ENCODE data around the gene DIDO1. TPM values are rescaled to one million over a fixed set of nuclear protein-coding genes. Genes with fewer than 3 reads are reported as not detected.
A peak's percentile ranks its signal among the peaks of the same experiment; 100 is the strongest.

DIDO1 gene
- total and polyA plus RNA-seq, 2 of the 13 experiments (the other 11 are each of a cell fraction or from before 2014, with no cell fraction given), result 75.0 to 75.1 TPM

GRCh38 chr20:62861726-62862336 lies 64.5 kb downstream of the DIDO1 start, which contains the start of gene TCFL5 (continued):
- TF ChIP-seq ZFP91 (CRISPR knock-in tag; IDR thresholded peaks at IDR 0.05; ENCODE audit: borderline replicate concordance) (peak; percentile 94), SALL1 (CRISPR knock-in tag; IDR thresholded peaks at IDR 0.05) (peak; percentile 98), GABPA (IDR thresholded peaks at IDR 0.05; ENCODE audit: low read depth, low read length) (no peak), GABPA (CRISPR knock-in tag; IDR thresholded peaks at IDR 0.05; ENCODE audit: low read depth) (no peak), ZNF841 (CRISPR knock-in tag; IDR thresholded peaks at IDR 0.05; ENCODE audit: borderline replicate concordance) (no peak), ZBTB2 (CRISPR knock-in tag; IDR thresholded peaks at IDR 0.05; ENCODE audit: low read depth) (peak; percentile 77), ZFP36L2 (CRISPR knock-in tag; IDR thresholded peaks at IDR 0.05) (peak; percentile 54; the same call in 1 of the 2 replicates), ARID2 (CRISPR knock-in tag; IDR thresholded peaks at IDR 0.05; ENCODE audit: borderline replicate concordance) (peak; percentile 78; the same call in 1 of the 2 replicates), CBX1 (IDR thresholded peaks at IDR 0.05; ENCODE audit: low read depth) (peak; percentile 48), HNRNPUL1 (IDR thresholded peaks at IDR 0.05; ENCODE audit: low read depth, low read length) (no peak), PAXIP1 (CRISPR knock-in tag; conservative IDR thresholded peaks at IDR 0.05) (peak; percentile 67), NR1H2 (CRISPR knock-in tag; IDR thresholded peaks at IDR 0.05; ENCODE audit: borderline replicate concordance, low read depth) (peak; percentile 52; the same call in 1 of the 2 replicates), ZNF746 (CRISPR knock-in tag; IDR thresholded peaks at IDR 0.05) (peak; percentile 84; the same call in 1 of the 2 replicates), MED1 (CRISPR knock-in tag; IDR thresholded peaks at IDR 0.05) (peak; percentile 87), ZNF605 (CRISPR knock-in tag; IDR thresholded peaks at IDR 0.05) (peak; percentile 82; the same call in 1 of the 2 replicates), SRY (CRISPR knock-in tag; IDR thresholded peaks at IDR 0.05) (peak; percentile 99), MLX (CRISPR knock-in tag; IDR thresholded peaks at IDR 0.05) (peak; percentile 90)
- TF ChIP-seq, protein P1, sequence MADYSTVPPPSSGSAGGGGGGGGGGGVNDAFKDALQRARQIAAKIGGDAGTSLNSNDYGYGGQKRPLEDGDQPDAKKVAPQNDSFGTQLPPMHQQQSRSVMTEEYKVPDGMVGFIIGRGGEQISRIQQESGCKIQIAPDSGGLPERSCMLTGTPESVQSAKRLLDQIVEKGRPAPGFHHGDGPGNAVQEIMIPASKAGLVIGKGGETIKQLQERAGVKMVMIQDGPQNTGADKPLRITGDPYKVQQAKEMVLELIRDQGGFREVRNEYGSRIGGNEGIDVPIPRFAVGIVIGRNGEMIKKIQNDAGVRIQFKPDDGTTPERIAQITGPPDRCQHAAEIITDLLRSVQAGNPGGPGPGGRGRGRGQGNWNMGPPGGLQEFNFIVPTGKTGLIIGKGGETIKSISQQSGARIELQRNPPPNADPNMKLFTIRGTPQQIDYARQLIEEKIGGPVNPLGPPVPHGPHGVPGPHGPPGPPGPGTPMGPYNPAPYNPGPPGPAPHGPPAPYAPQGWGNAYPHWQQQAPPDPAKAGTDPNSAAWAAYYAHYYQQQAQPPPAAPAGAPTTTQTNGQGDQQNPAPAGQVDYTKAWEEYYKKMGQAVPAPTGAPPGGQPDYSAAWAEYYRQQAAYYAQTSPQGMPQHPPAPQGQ (CRISPR knock-in tag; IDR thresholded peaks at IDR 0.05; ENCODE audit: borderline replicate concordance), result peak; percentile 88; the same call in 1 of the 2 replicates

Data from HepG2 (cell line).